Epidermal melanocyte (primary cell): Measurements from ENCODE around the gene DNAJC7.
"Not testable (repeated sequence)": the region's sequence is repeated elsewhere in the genome, so short reads cannot be mapped to it uniquely, and the experiment has no call there.

Experiments used
- DNase-seq: peaks from one replicate; pipeline ENCODE4 v3.0.0; 2011; ENCODE audit warnings: low spot score; ENCODE audit not compliant: insufficient read length

Gene DNAJC7

DNA sequence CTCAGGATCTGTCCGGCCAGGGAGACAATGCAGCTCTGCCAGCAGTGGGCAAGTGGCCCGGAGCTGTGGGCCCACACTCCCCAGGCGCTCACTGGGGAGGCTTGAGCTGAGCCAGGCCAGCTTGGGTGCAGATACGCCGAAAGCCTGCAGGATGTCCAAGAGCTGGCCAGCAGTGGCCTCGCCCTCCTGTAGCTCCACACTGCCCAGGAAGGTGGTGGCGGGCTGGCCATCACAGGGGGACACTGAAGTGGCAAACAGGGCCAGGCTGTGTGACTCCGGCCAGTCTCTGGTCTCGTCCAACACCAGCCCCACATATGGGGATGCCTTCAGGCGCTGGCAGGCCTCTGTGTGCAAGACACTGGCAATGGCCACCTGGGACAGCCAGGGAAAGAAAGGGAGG lies 23.6 kb upstream of the DNAJC7 start:
- no peak for DNase-seq

GRCh38 chr17:42039794-42040763 lies 22.8 kb upstream of the DNAJC7 start:
- no peak for DNase-seq

GRCh38 chr17:42038221-42038973 lies 21.2 kb upstream of the DNAJC7 start:
- no peak for DNase-seq

DNA sequence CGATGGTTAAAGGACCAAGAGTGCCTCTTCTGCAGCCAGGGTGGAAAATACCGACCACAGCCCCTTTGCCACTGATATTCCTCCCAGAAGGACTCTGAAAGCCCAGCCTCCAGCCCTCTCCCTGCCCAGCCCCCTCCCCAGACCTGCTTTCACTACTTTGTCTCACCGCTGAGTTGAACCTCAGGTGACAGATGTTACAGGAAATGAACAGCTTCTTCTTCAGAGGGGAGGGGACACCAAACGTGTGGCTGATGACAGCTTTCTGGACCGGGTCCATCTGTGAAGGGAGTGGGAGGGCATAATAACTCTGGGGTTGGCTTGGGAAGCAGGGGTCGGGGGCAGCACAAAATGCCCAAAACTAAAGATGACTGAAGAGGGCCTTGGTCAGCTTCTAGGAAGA lies 16.8 kb upstream of the DNAJC7 start:
- no peak for DNase-seq

GRCh38 chr17:42031584-42031983 lies 14.3 kb upstream of the DNAJC7 start:
- no peak for DNase-seq

- DNase-seq = no peak
Observed at GRCh38 chr17:42028791-42029127, 11.5 kb upstream of the DNAJC7 start.

- no peak for DNase-seq
Observed at GRCh38 chr17:42027961-42028790, 10.9 kb upstream of the DNAJC7 start.

DNA sequence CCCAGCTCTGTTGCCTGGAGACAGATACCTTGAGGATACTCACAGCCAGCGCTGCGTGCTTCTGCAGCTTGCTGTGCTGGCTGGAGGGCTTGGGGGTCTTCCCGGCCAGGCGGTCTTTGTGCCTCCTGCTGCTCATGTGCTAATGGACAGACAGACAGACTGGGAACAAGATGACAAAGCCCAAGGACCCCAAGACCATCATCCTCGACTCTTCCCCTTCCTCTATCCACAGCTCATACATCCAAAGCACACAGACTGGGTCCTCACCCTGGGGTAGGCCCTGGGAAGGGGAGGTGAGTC lies 10.3 kb upstream of the DNAJC7 start:
- no peak for DNase-seq

DNA sequence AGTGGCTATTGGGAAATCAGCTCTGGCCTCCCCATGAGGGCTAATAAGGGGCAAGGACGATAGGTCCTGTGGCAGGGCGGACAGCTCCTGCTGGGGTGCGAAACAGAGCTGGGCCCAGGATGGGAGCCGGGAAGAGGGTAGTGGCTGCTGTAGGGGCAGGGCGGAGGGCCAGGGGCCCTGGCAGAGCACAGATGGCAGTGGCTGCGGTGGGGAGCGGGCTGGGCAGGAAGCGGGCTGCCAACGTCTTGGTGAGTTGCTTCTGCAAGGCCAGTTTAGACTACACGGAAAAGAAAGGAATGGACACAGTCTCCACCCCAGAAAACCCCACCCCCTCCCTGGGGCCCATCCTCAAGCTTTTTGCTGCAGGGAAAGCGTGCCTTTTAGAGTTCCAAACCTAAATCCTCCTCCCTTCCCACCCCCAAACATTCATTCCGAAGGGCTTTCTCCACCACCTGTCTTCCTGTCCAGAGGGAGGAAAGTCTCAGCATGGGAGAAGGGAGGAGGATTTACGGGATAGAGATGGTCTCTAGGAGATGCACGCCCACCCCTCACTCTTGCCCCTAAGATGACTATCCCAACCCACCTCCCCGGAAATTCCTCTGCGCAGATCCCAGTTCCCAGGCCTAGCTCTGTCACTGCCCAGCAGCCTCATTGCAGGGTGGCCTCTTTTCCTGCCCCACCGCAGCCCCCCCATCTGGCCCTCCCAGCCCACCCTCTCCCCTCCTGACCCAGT lies 9.8 kb upstream of the DNAJC7 start:
- no peak for DNase-seq

DNA sequence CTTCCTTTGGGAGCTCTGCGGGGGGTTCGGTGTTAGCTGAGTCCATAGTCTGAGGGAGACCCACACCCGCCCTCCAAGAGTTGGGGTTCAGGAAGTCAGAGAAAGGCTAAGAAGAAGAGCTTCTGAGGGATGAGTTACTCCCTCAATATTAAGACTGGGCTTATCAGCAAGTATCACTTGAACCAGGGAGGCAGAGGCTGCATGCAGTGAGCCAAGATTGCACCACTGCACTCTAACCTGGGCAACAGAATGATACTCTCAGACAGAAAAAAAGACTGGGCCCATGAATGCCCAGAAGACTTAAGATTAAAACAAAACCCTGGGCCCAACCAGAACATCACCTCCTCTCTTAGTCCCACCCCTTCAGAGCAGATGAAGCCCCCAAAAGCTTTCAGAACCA lies 8.7 kb upstream of the DNAJC7 start:
- DNase-seq = no peak

GRCh38 chr17:42025191-42025579 lies 7.9 kb upstream of the DNAJC7 start:
- no peak for DNase-seq

- no peak for DNase-seq
Observed at GRCh38 chr17:42023524-42024349, 6.5 kb upstream of the DNAJC7 start.

DNA sequence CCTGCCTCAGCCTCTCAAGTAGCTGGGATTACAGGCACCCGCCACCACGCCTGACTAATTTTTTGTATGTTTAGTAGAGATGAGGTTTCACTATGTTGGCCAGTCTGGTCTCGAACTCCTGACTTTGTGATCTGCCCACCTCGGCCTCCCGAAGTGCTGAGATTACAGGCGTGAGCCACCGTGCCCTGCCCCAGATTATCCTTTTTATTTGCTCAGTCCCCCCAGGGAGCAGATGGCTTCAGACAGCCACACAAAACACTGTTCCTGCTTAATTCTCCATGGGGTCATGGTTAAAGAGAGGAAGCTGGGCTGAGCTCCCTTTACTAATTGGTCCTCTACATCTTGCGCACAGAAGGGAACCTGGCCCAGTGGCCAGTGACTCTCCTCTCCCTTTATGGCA lies 3.6 kb upstream of the DNAJC7 start:
- DNase-seq = not testable (repeated sequence)

DNA sequence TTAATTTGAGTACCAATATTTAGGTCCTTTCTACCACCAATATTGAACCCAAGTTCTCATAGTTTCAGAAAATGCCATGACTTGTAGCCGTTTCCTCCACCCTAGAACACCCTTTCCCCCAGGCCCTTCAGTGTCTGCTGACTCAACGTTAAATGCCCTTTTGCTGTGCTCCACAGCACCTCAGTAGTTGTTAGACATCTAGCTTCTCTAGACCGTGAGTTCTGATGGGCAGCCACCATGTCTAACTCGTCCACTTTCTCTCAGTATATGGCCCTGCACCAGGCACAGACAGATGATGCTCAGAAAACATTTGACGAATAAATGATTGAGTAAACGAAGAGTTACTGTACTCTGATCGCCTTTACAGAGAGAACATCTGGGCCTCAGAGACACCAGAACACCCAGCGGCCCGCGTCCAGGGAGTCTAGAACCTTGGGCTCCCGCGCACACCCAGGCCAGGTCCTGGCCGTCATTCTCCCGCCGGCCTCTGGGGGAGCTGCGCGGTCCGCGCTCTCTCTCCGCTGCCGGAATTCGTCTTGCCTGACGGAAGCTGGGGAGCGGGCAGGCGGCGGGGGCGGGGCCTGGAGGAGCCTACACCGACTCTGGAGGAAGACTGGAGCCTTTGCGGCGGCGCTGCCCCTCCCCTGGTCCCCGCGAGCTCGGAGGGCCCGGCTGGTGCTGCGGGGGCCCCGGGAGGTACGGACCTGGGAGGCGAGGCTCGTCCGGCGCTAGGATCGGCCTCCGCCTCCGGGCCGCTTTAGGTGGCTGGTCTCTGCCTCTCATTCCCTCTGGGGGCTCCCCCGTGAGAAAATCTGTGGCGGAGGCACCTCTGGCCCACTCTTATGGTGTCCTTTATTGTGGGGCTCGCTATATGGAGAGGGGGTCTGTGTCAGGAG lies 2.5 kb upstream of the DNAJC7 start, which contains the start of gene NKIRAS2:
NKIRAS2 (plus strand) TSS at position 582 of the 896 bp plus-strand sequence. CDS start 1,488 bp downstream, outside the sequence.
- peak; percentile 92 for DNase-seq

DNA sequence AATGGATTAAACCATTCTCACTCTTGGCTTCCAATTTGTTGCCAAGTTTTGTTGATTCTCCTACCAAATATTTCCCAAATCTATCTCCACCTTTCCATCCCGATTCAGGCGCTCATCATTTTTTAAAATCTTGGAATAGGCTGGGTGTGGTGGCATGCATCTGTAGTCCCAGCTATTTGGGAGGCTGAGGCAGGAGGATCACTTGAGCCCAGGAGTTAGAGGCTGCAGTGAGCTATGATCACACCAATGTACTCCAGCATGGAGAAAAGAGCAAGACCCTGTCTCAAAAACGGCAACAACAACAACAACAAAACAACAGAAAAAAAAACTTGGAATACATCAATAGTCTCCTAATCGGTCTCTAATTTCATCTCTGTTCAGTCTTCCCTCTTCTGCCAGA lies 1.7 kb upstream of the DNAJC7 start:
- DNase-seq = no peak

GRCh38 chr17:42018339-42018738 lies 1.1 kb upstream of the DNAJC7 start:
- no peak for DNase-seq

DNA sequence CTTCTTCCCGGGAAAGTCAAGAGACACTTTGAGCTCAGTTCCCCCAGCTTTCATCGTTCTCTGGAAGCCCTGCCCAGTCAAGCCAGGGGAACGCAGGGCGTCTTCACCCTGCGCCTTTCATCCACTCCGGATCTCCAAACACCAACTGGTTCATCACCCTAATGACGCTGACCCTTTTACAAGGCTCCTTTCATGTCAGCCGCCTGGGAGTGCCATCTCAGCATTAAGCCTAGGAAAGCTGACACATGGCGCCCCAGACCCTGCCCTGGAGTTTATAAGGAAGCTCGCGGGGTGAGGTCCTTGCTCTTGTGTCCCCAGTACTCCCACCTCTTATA lies 594 bp upstream of the DNAJC7 start:
- DNase-seq = no peak

GRCh38 chr17:42016411-42016831 lies 818 bp downstream of the DNAJC7 start:
- no peak for DNase-seq

- DNase-seq = not testable (repeated sequence)
Observed at GRCh38 chr17:42013740-42014139, 3.5 kb downstream of the DNAJC7 start.
